Hepatocyte (in vitro differentiated cells): ENCODE results near the gene ARRB1. TPM values are rescaled to one million over a fixed set of nuclear protein-coding genes. Genes with fewer than 3 reads are reported as not detected.

Experiments used
- DNase-seq: peaks from one replicate; pipeline ENCODE4 v3.0.0-alpha.2; 2016; ENCODE audit warnings: low spot score
- H2AFZ ChIP-seq: fragments of 200-600 bp; sonication (generic); 2 replicates; pipeline ENCODE4 v1.6.0; 2016; ENCODE audit warnings: antibody characterized with exemption, mild to moderate bottlenecking
- H3K27ac ChIP-seq: fragments of 200-600 bp; sonication (generic); 2 replicates; pipeline ENCODE4 v1.5.1; 2016; ENCODE audit warnings: mild to moderate bottlenecking
- H3K27me3 ChIP-seq: fragments of 200-600 bp; sonication (generic); 2 replicates; pipeline ENCODE4 v1.6.1; 2016
- H3K36me3 ChIP-seq: fragments of 200-600 bp; sonication (generic); replicated peaks from 2 replicates; pipeline ENCODE4 v1.5.1; 2016; ENCODE audit warnings: low read depth; ENCODE audit not compliant: insufficient read depth
- H3K4me1 ChIP-seq: fragments of 200-600 bp; sonication (generic); 2 replicates; pipeline ENCODE4 v1.5.1; 2016; ENCODE audit warnings: mild to moderate bottlenecking, moderate library complexity; ENCODE audit not compliant: insufficient read depth
- H3K4me2 ChIP-seq: fragments of 200-600 bp; sonication (generic); 2 replicates; pipeline ENCODE4 v1.6.0; 2016
- H3K4me3 ChIP-seq: fragments of 200-600 bp; sonication (generic); 2 replicates; pipeline ENCODE4 v1.5.1; 2016; ENCODE audit warnings: mild to moderate bottlenecking
- H3K79me2 ChIP-seq: fragments of 200-600 bp; sonication (generic); 2 replicates; pipeline ENCODE4 v1.6.0; 2017; ENCODE audit warnings: mild to moderate bottlenecking
- H3K9me2 ChIP-seq: fragments of 200-600 bp; sonication (generic); replicated peaks from 2 replicates; pipeline ENCODE4 v1.6.0; 2017; ENCODE audit warnings: mild to moderate bottlenecking; ENCODE audit not compliant: insufficient read depth
- H3K9me3 ChIP-seq: fragments of 200-600 bp; sonication (generic); 2 replicates; pipeline ENCODE4 v1.5.1; 2016; ENCODE audit warnings: low read depth, mild to moderate bottlenecking
- H4K20me1 ChIP-seq: fragments of 200-600 bp; sonication (generic); 2 replicates; pipeline ENCODE4 v1.6.0; 2016; ENCODE audit warnings: mild to moderate bottlenecking; ENCODE audit not compliant: insufficient read depth, poor library complexity, severe bottlenecking
- EZH2 ChIP-seq: fragments of 200-600 bp; sonication (generic); IDR thresholded peaks from 2 replicates; pipeline ENCODE4 v1.6.1; 2016; ENCODE audit warnings: antibody characterized with exemption, mild to moderate bottlenecking, borderline replicate concordance
- EZH2phosphoT487 ChIP-seq: fragments of 200-600 bp; sonication (generic); IDR thresholded peaks from one replicate; pipeline ENCODE4 v1.6.1; 2018; ENCODE audit warnings: antibody characterized with exemption, mild to moderate bottlenecking, low read depth, moderate library complexity; ENCODE audit not compliant: unreplicated experiment, severe bottlenecking
- WGBS: methylation state at CpG from one replicate; pipeline ENCODE4 v1.1.6; 2016; ENCODE audit warnings: low lambda C conversion rate; ENCODE audit errors: missing lambda C conversion rate; 5-methylcytosine and 5-hydroxymethylcytosine counted together
- polyA plus RNA-seq: library from polyadenylated mRNA; unstranded; fragments of >200 nt; fragmentation: Nextera tagmentation; extraction: Ambion mirVana; gene quantifications from 2 replicates; pipeline ENCODE4 v1.2.1, GENCODE V29; 2016
- total RNA-seq: library from RNA; depleted of rRNA; stranded (reverse); fragments of >200 nt; gene quantifications from 2 replicates; pipeline ENCODE4 v1.2.3, GENCODE V29; 2014
- TF ChIP-seq, protein P1 (sequence below): fragments of 200-600 bp; sonication (generic); IDR thresholded peaks from 2 replicates; pipeline ENCODE4 v1.5.1; 2016; ENCODE audit warnings: antibody characterized with exemption, mild to moderate bottlenecking; ENCODE audit not compliant: poor library complexity

ARRB1 gene
- total and polyA plus RNA-seq, 2 experiments from 2014 or later: 16.2 to 83.2 TPM

DNA sequence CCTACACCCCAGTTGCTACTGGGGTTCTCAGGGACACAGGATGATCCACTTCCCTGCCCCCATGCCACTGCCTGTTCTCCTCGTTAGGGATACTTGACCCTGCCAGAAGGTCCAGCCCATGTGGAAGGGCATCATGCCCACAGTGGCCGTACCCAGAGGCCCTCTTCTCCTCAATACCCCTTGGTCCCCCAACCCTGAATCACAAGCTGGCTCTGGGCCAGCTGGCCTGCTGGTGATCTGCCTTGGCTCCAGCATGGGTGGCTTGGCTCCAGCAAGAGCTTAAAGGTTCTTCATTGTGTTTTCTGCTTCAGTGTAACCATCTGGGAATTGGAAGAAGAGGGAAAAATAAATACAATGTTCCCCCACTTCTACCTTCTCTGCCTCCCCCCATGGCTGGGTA is 122.0 kb downstream of the ARRB1 start:
- H4K20me1 ChIP-seq: no peaks in the 10 kb centered on the region
- H3K36me3 ChIP-seq: no peaks in the 10 kb centered on the region
- no peak for DNase-seq
- no peak overlapping the region for H2AFZ ChIP-seq
- no peaks in the 10 kb centered on the region for H3K79me2 ChIP-seq
- H3K9me3 ChIP-seq: no peaks in the 10 kb centered on the region
- no peak overlapping the region for H3K4me2 ChIP-seq
- no peaks in the 10 kb centered on the region for H3K27me3 ChIP-seq
- H3K9me2 ChIP-seq: no peaks in the 10 kb centered on the region
- no peak overlapping the region for H3K4me3 ChIP-seq
- TF ChIP-seq, protein P1, sequence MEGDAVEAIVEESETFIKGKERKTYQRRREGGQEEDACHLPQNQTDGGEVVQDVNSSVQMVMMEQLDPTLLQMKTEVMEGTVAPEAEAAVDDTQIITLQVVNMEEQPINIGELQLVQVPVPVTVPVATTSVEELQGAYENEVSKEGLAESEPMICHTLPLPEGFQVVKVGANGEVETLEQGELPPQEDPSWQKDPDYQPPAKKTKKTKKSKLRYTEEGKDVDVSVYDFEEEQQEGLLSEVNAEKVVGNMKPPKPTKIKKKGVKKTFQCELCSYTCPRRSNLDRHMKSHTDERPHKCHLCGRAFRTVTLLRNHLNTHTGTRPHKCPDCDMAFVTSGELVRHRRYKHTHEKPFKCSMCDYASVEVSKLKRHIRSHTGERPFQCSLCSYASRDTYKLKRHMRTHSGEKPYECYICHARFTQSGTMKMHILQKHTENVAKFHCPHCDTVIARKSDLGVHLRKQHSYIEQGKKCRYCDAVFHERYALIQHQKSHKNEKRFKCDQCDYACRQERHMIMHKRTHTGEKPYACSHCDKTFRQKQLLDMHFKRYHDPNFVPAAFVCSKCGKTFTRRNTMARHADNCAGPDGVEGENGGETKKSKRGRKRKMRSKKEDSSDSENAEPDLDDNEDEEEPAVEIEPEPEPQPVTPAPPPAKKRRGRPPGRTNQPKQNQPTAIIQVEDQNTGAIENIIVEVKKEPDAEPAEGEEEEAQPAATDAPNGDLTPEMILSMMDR: no peak
- TF ChIP-seq EZH2 (no peak), EZH2phosphoT487 (no peak)
- H3K4me1 ChIP-seq: no peaks in the 10 kb centered on the region
- WGBS: 79% methylated on average over 2 of the region's 2 CpGs
- H3K27ac ChIP-seq: no peak overlapping the region

DNA sequence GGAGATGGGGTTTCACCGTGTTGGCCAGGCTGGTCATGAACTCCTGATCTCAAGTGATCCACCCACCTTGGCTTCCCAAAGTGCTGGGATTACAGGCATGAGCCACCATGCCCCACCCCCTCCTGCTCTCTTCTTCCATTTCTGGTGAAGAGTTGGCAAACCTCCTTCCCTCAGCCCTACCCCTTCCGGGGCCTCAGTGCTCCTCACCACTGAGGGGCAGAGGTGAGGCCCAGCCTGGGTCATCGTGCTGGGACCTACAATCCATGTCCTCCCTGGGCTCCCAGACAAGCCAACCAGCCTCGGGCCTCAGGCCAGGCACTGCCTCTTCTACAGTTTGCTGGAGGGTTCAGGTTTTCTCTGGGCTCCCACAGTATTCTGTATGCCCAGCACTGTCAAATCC is 125.7 kb downstream of the ARRB1 start:
- no peaks in the 10 kb centered on the region for H3K79me2 ChIP-seq
- 71% methylated on average over 4 of the region's 4 CpGs for WGBS
- no peak overlapping the region for H3K4me2 ChIP-seq

DNA sequence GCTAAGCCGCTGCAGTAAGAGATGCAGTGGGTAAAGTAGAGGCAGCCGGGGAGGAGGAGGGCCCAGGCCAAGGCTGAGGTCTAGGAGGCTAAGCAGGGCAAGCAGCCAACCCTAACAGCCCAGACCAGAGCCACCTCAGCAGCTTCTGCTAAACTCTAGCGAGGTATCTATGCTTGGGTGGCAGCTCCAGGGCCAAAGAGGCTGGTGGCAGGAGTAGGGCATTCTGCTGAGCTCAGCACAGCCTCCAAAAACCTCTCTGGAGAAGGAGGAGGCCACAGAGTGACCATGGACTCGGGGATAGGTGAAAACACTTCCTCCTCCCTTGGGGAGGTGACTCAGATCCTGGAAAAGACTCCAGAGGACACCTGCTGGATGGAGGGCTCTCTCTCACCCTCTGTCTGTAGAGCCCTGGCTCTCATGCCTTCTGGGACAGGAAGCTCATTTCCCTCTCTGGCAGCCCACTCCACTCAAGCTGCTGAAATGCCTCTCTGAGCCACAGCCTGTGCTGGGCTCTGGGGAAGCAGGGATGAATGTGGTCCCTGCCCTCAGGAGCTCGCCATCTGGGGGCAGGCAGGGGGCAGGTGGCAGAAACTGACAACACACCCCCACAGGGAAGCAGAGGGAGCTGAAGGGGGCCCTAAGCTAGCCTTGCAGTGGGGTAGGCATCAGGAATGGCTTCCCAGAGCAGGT is 127.4 kb downstream of the ARRB1 start:
- no peak overlapping the region for H2AFZ ChIP-seq

More for the DNA sequence above, 125.7 kb downstream of the ARRB1 start:
- no peak overlapping the region for H2AFZ ChIP-seq
- no peaks in the 10 kb centered on the region for H3K27me3 ChIP-seq
- H3K9me3 ChIP-seq: no peaks in the 10 kb centered on the region
- H3K27ac ChIP-seq: no peak overlapping the region
- H4K20me1 ChIP-seq: no peaks in the 10 kb centered on the region
- no peak overlapping the region for H3K4me3 ChIP-seq
- DNase-seq: no peak
- H3K36me3 ChIP-seq: no peaks in the 10 kb centered on the region
- H3K4me1 ChIP-seq: no peaks in the 10 kb centered on the region
- H3K9me2 ChIP-seq: no peaks in the 10 kb centered on the region
- TF ChIP-seq EZH2phosphoT487 (no peak), EZH2 (no peak)
- TF ChIP-seq, protein P1: no peak

More for the DNA sequence above, 127.4 kb downstream of the ARRB1 start:
- no peaks in the 10 kb centered on the region for H3K79me2 ChIP-seq
- H3K27ac ChIP-seq: no peak overlapping the region
- H3K27me3 ChIP-seq: no peaks in the 10 kb centered on the region
- H3K9me3 ChIP-seq: no peaks in the 10 kb centered on the region
- H3K9me2 ChIP-seq: no peaks in the 10 kb centered on the region
- no peak for TF ChIP-seq EZH2phosphoT487
- no peak for TF ChIP-seq EZH2
- TF ChIP-seq, protein P1: no peak
- H4K20me1 ChIP-seq: no peaks in the 10 kb centered on the region
- H3K4me3 ChIP-seq: no peak overlapping the region
- no peaks in the 10 kb centered on the region for H3K4me1 ChIP-seq
- no peaks in the 10 kb centered on the region for H3K36me3 ChIP-seq
- no peak overlapping the region for H3K4me2 ChIP-seq
- no peak for DNase-seq
- WGBS: 55% methylated on average over 5 of the region's 5 CpGs
